22Rv1 (cell line): ENCODE measurements around the gene THOC5.
"Not testable (repeated sequence)": the region's sequence is repeated elsewhere in the genome, so short reads cannot be mapped to it uniquely, and the experiment has no call there.

Experiments
- H3K27ac ChIP-seq: fragments of 450-650 bp; 2 replicates; pipeline ENCODE4 v1.5.1; 2017
- ZFX ChIP-seq: fragments of 450-650 bp; IDR thresholded peaks from 2 replicates; pipeline ENCODE4 v1.6.1; 2017; ENCODE audit warnings: antibody characterized with exemption, borderline replicate concordance
- TF ChIP-seq, protein P1 (sequence below): fragments of 450-650 bp; IDR thresholded peaks from 2 replicates; pipeline ENCODE4 v1.5.1; 2017; ENCODE audit warnings: mild to moderate bottlenecking

Gene THOC5

DNA sequence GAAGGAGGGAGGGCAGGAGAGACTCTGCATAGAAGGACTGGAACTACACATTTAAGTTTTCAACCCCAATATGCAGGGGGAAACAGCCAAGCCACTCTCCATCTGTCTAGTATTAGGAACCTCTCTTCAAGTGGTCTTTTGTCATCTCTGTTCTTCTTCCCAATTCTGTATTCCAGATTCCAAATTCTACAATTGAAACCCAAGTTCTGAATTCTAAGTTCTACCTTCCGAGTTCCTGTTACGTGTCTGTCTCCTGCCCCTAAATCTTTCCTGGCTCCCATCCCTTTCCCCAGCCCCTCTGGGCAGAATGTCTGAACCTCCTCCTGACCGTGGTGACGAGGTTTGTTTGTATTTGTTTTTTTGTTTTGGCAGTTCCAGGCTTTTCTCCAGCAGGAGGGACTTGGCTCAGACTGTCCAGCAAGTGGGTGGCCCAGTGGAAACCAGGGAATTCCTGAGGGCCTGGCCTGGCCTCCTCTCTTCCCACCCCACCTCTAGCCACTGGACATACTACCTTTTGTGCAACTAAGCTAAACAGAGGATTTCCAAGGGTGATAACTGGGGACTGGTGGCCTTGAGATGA is 1.6 kb upstream of the THOC5 start:
- TF ChIP-seq, protein P1, sequence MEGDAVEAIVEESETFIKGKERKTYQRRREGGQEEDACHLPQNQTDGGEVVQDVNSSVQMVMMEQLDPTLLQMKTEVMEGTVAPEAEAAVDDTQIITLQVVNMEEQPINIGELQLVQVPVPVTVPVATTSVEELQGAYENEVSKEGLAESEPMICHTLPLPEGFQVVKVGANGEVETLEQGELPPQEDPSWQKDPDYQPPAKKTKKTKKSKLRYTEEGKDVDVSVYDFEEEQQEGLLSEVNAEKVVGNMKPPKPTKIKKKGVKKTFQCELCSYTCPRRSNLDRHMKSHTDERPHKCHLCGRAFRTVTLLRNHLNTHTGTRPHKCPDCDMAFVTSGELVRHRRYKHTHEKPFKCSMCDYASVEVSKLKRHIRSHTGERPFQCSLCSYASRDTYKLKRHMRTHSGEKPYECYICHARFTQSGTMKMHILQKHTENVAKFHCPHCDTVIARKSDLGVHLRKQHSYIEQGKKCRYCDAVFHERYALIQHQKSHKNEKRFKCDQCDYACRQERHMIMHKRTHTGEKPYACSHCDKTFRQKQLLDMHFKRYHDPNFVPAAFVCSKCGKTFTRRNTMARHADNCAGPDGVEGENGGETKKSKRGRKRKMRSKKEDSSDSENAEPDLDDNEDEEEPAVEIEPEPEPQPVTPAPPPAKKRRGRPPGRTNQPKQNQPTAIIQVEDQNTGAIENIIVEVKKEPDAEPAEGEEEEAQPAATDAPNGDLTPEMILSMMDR: no peak
- no peak for TF ChIP-seq ZFX

DNA sequence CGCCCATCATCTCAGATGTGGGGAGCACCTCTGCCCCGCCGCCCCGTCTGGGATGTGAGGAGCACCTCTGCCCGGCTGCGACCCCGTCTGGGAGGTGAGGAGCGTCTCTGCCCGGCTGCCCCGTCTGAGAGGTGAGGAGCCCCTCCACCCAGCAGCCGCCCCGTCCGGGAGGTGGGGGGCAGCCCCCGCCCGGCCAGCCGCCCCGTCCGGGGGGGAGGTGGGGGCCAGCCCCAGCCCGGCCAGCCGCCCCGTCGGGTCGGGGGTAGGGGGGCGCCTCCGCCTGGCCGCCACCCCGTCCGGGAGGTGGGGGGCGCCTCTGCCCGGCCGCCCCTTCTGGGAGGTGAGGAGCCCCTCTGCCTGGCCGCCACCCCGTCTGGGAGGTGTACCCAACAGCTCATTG is 1.2 kb downstream of the THOC5 start:
- not testable (repeated sequence) for H3K27ac ChIP-seq

More for the DNA sequence above, 1.6 kb upstream of the THOC5 start:
- peak overlapping the region; percentile 88 for H3K27ac ChIP-seq

DNA sequence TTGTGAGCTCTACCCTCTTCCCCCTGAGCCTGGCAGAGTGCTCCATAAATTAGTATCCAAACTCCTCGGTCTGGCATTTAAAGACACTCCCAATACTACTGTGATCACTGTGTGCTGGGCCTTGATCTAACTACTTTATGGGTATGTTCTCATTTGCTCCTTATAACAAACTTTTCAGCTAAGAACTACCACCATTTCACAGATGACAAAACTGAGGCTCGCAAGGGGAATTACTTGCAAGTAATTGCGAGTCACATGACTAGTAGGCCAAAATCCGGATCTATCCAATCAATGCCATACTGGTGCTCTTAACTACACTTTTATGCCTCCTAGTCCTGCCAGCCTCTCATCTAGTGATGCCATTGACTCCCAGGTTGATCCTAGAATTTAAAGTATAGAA is 3.6 kb downstream of the THOC5 start:
- no peak overlapping the region for H3K27ac ChIP-seq
- TF ChIP-seq, protein P1: no peak
- TF ChIP-seq ZFX: no peak

DNA sequence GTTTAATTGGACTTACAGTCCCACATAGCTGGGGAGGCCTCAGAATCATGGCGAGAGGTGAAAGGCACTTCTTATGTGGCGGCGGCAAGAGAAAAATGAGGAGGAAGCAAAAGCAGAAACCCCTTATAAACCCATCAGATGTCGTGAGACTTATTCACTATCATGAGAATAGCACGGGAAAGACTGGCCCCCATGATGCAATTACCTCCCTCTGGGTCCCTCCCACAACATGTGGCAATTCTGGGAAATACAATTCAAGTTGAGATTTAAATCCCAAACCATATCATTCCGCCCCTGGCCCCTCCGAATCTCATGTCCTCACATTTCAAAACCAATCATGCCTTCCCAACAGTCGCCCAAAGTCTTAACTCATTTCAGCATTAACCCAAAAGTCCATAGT is 8.5 kb downstream of the THOC5 start:
- not testable (repeated sequence) for H3K27ac ChIP-seq

DNA sequence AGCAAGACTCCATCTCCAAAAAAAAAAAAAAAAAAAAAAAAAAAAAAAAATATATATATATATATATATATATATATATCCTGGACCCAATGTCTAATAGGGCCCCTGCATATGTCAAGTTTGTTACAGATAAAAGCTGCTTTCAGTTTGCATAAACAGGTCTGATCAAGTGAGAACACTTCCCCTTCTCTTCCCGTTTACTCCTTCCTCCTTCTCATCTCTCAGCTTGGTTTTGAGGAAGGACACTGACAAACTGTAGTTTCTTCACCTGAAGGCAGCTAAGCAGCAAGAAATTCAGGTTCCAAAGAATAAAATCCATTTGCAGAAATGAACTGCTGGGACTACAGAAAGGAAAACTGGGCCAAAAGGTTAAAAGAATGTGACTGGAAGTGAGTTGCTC is 11.7 kb downstream of the THOC5 start:
- H3K27ac ChIP-seq: no peak overlapping the region

DNA sequence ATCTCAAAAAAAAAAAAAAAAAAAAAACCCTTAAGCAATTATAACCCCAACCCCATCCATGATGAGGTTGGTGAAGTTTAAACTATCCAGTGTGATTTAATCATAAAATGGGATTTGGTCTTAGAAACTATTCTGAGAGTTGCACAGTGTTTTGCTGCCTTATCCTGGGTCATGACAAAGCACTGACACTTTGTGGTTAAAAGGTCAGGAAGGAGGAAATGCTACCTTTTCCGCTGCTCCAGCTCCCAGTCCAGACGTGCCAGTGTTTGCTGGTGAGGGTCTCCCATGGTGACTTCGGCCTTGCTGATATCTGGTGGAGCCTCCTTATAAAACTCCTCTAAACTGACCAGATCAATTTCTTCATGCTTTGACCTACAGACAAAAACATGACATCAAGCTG is 14.5 kb downstream of the THOC5 start:
- no peak for TF ChIP-seq ZFX
- TF ChIP-seq, protein P1: no peak
- H3K27ac ChIP-seq: no peak overlapping the region

More for the DNA sequence above, 11.7 kb downstream of the THOC5 start:
- no peak for TF ChIP-seq ZFX
- TF ChIP-seq, protein P1: no peak

DNA sequence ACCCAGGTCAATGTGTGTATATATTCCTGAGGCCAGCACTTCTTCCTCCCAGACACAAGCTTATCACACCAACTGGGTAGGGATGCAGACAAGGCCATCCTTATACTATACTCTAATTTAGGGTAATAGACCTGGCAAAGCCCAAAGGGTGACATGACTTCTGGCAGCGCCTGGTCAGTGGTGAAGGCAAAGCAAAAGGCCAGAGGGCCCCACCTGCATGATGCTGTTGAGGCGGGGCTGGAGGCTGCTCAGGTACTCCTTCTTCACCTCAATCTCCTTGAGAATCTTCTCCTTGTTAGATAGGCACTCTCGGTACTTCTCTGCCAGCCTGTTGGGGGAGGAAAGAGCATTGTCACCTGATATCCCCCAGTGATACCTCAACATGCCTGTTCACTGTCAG is 17.1 kb downstream of the THOC5 start:
- no peak overlapping the region for H3K27ac ChIP-seq
- TF ChIP-seq, protein P1: no peak
- no peak for TF ChIP-seq ZFX

DNA sequence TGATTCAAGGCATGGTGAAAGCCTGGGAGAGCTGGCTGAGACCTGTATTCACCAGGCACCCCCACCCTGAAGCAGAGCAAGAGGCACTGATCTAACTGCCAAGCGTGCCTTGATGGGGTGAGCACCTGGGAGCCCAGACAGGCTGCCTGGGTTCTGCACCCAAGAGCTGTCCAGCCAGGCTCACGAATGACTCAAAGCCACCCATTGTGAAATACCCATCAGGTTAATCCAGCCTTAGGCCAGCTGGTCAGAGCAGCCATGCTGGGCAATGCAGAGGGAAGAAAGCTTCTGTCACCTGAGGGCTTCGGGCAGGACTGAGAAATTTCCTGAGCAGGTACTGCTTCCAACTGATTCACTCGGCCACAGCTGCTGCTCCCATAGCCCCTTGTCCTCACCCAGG is 22.1 kb downstream of the THOC5 start:
- TF ChIP-seq, protein P1: no peak
- no peak for TF ChIP-seq ZFX
- no peak overlapping the region for H3K27ac ChIP-seq

DNA sequence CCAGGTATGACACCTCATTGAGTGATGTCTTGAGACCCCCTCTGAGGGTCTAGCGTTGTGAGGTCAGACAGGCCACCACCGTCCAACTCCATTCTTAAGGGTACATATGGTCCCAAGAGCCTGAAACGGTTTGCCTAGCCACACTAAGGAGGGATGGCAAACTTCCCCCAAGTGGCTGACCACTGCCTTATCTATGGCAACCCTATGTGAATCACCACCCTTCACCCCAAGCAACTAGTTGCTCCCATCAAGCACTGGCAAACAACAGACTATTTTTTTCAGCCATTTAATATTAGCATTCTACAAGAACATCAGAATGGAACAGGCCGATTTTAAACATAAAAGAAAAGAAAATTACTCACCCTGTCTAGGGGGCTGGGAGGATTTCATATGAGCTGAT is 22.8 kb downstream of the THOC5 start:
- no peak overlapping the region for H3K27ac ChIP-seq
- TF ChIP-seq, protein P1: no peak
- TF ChIP-seq ZFX: no peak
